Measurements from ENCODE around the gene MAP4K4.
"Not testable (repeated sequence)": the region's sequence is repeated elsewhere in the genome, so short reads cannot be mapped to it uniquely, and the experiment has no call there.

The MAP4K4 gene

GRCh38 chr2:101930847-101931246 is 233.3 kb downstream of the MAP4K4 start:
- DNase-seq, result no peak

- DNase-seq, result no peak
Measured at GRCh38 chr2:101931402-101931801, 233.9 kb downstream of the MAP4K4 start.

GRCh38 chr2:101935764-101936163 is 238.3 kb downstream of the MAP4K4 start:
- not testable (repeated sequence) for DNase-seq

GRCh38 chr2:101942851-101943250 is 245.3 kb downstream of the MAP4K4 start:
- no peak for DNase-seq

Data from CD4-positive, alpha-beta T cell treated with Interleukin-4 for 1 hour (primary cell).